Retinal pigment epithelial cell (primary cell): Measurements from ENCODE around the gene PTDSS2.
A peak's percentile ranks its signal among the peaks of the same experiment; 100 is the strongest.
"Not testable (repeated sequence)": the region's sequence is repeated elsewhere in the genome, so short reads cannot be mapped to it uniquely, and the experiment has no call there.

Experiments used
- DNase-seq: peaks from one replicate; pipeline ENCODE4 v3.0.0-alpha.2; 2010; ENCODE audit warnings: low read depth
- H3K4me3 ChIP-seq: 2 replicates; pipeline ENCODE4 v1.5.1; 2011; ENCODE audit warnings: mild to moderate bottlenecking, low read length, control low read depth, moderate library complexity
- CTCF ChIP-seq: conservative IDR thresholded peaks from 2 replicates; pipeline ENCODE4 v1.5.1; 2011; ENCODE audit warnings: low read depth, low read length, control low read depth, inconsistent platforms

The PTDSS2 gene

GRCh38 chr11:449889-450808 lies at the start of gene PTDSS2:
Gene PTDSS2 (plus strand): TSS chr11:450279. CDS start chr11:450456, 177 bp downstream.
- peak within 1 kb of the TSS; percentile 61 for H3K4me3 ChIP-seq
- DNase-seq: peak; percentile 91
- no peak for TF ChIP-seq CTCF

- H3K4me3 ChIP-seq, DNase-seq: not testable (repeated sequence)
Observed at GRCh38 chr11:401196-401595, 48.9 kb upstream of the PTDSS2 start.

GRCh38 chr11:403021-403760 lies 46.9 kb upstream of the PTDSS2 start:
- no peak for DNase-seq
- no peak for TF ChIP-seq CTCF
- no peak overlapping the region for H3K4me3 ChIP-seq

GRCh38 chr11:403761-404431 lies 46.2 kb upstream of the PTDSS2 start:
- no peak overlapping the region for H3K4me3 ChIP-seq
- no peak for DNase-seq
- TF ChIP-seq CTCF: no peak

GRCh38 chr11:404551-405264 lies 45.4 kb upstream of the PTDSS2 start:
- TF ChIP-seq CTCF: no peak
- H3K4me3 ChIP-seq: no peak overlapping the region
- no peak for DNase-seq

GRCh38 chr11:405323-405953 lies 44.6 kb upstream of the PTDSS2 start:
- H3K4me3 ChIP-seq: no peak overlapping the region
- DNase-seq: no peak
- no peak for TF ChIP-seq CTCF
